Umbilical cord (tissue), 2 donors: ENCODE data around the gene FGF14. TPM values are rescaled to one million over a fixed set of nuclear protein-coding genes. Genes with fewer than 3 reads are reported as not detected.

Experiments
- DNase-seq: peaks from one replicate; pipeline ENCODE4 v3.0.0-alpha.2; 2015; ENCODE audit warnings: low spot score
- total RNA-seq: library from RNA; depleted of rRNA; stranded (reverse); fragments of >200 nt; gene quantifications from one replicate; pipeline ENCODE4 v1.2.3, GENCODE V29; 2014; ENCODE audit warnings: low replicate concordance; ENCODE audit not compliant: insufficient read depth

Gene FGF14
- total RNA-seq, 1 donor from 2014 or later, result 3.1 TPM

GRCh38 chr13:101931186-101931585 lies 470.7 kb downstream of the FGF14 start:
- DNase-seq, result no peak

GRCh38 chr13:101930331-101930730 lies 471.5 kb downstream of the FGF14 start:
- DNase-seq, result no peak

GRCh38 chr13:101925731-101926130 lies 476.1 kb downstream of the FGF14 start:
- no peak for DNase-seq

GRCh38 chr13:101919541-101920181 lies 482.2 kb downstream of the FGF14 start:
- peak; percentile 16 for DNase-seq

GRCh38 chr13:101917833-101918661 lies 483.8 kb downstream of the FGF14 start:
- no peak for DNase-seq

GRCh38 chr13:101917475-101917810 lies 484.4 kb downstream of the FGF14 start:
- DNase-seq, result no peak

GRCh38 chr13:101916775-101917474 lies 484.9 kb downstream of the FGF14 start:
- DNase-seq, result no peak

GRCh38 chr13:101916108-101916774 lies 485.6 kb downstream of the FGF14 start:
- no peak for DNase-seq

- no peak for DNase-seq
These were observed 486.1 kb downstream of the FGF14 start for GRCh38 chr13:101915755-101916107.

- DNase-seq, result no peak
These were observed 486.5 kb downstream of the FGF14 start for GRCh38 chr13:101915331-101915730.

- DNase-seq, result no peak
These were observed 490.1 kb downstream of the FGF14 start for GRCh38 chr13:101911752-101912151.

- no peak for DNase-seq
These were observed 498.0 kb downstream of the FGF14 start for GRCh38 chr13:101903890-101904289.

GRCh38 chr13:101898676-101899075 lies 503.2 kb downstream of the FGF14 start:
- no peak for DNase-seq

GRCh38 chr13:101896541-101896940 lies 505.3 kb downstream of the FGF14 start:
- no peak for DNase-seq

GRCh38 chr13:101893021-101893420 lies 508.8 kb downstream of the FGF14 start:
- no peak for DNase-seq

- DNase-seq, result no peak
These were observed 509.6 kb downstream of the FGF14 start for GRCh38 chr13:101892296-101892695.

- no peak for DNase-seq
These were observed 520.3 kb downstream of the FGF14 start for GRCh38 chr13:101881593-101881992.

GRCh38 chr13:101880581-101880980 lies 521.3 kb downstream of the FGF14 start:
- no peak for DNase-seq

GRCh38 chr13:101876951-101877350 lies 524.9 kb downstream of the FGF14 start:
- no peak for DNase-seq

GRCh38 chr13:101875717-101876393 lies 526.0 kb downstream of the FGF14 start:
- no peak for DNase-seq

GRCh38 chr13:101875091-101875490 lies 526.8 kb downstream of the FGF14 start:
- no peak for DNase-seq

GRCh38 chr13:101869553-101869952 lies 532.3 kb downstream of the FGF14 start:
- no peak for DNase-seq
